ENCODE measurements around the gene GM2A. TPM values are rescaled to one million over a fixed set of nuclear protein-coding genes. Genes with fewer than 3 reads are reported as not detected.

Gene GM2A
- total RNA-seq, 1 experiment from 2014 or later, result 27.6 TPM

GRCh38 chr5:151283120-151283825 is 30.3 kb downstream of the GM2A start:
- no TSS peak for BruUV-seq (replicated peaks)
- Mint-ChIP-seq H3K36me3 (ENCODE audit: insufficient read depth, unreplicated experiment) (no peaks in the 10 kb centered on the region), H3K9me3 (ENCODE audit: unreplicated experiment) (peaks cover 8% of the 10 kb centered on the region), H3K4me3 (ENCODE audit: unreplicated experiment) (no peak overlapping the region), H3K27ac (ENCODE audit: unreplicated experiment) (no peak overlapping the region), H3K27me3 (ENCODE audit: insufficient read depth, unreplicated experiment) (no peaks in the 10 kb centered on the region), H3K4me1 (ENCODE audit: low read depth, unreplicated experiment) (peaks cover 12% of the 10 kb centered on the region)
- CTCF ChIA-PET, result no interaction called here
- Histone ChIP-seq H3K4me3 (ENCODE audit: low read depth, low read length) (no peak overlapping the region), H3K36me3 (ENCODE audit: control insufficient read depth, insufficient read depth, low read length) (no peaks in the 10 kb centered on the region), H3K27me3 (replicated peaks; ENCODE audit: control insufficient read depth, insufficient read depth, low read length) (no peaks in the 10 kb centered on the region), H3K4me1 (peaks cover 9% of the 10 kb centered on the region), H3K9me3 (no peaks in the 10 kb centered on the region)
- no peak for DNase-seq
- POLR2A ChIA-PET, result no interaction called here
- intact Hi-C loops (cut with micrococcal nuclease; ENCODE audit: unreplicated experiment), result no loop called here
- TF ChIP-seq CTCF (IDR thresholded peaks at IDR 0.05; ENCODE audit: insufficient read depth in 1 of 2, low read depth in 1 of 2, low read length in 1 of 2, severe bottlenecking in 1 of 2, unreplicated experiment in 1 of 2), result no peak

GRCh38 chr5:151284392-151284967 is 31.5 kb downstream of the GM2A start:
- no peak overlapping the region for H3K27ac Mint-ChIP-seq (ENCODE audit: unreplicated experiment)
- no peak for DNase-seq
- H3K27me3 Mint-ChIP-seq (ENCODE audit: insufficient read depth, unreplicated experiment), result no peaks in the 10 kb centered on the region
- ChIA-PET CTCF (no interaction called here), POLR2A (no interaction called here)
- Histone ChIP-seq H3K4me3 (ENCODE audit: low read depth, low read length) (no peak overlapping the region), H3K4me1 (peaks cover 9% of the 10 kb centered on the region), H3K27me3 (replicated peaks; ENCODE audit: control insufficient read depth, insufficient read depth, low read length) (no peaks in the 10 kb centered on the region), H3K9me3 (no peaks in the 10 kb centered on the region), H3K36me3 (ENCODE audit: control insufficient read depth, insufficient read depth, low read length) (no peaks in the 10 kb centered on the region)
- peaks cover 8% of the 10 kb centered on the region for H3K9me3 Mint-ChIP-seq (ENCODE audit: unreplicated experiment)
- TF ChIP-seq CTCF (IDR thresholded peaks at IDR 0.05; ENCODE audit: insufficient read depth in 1 of 2, low read depth in 1 of 2, low read length in 1 of 2, severe bottlenecking in 1 of 2, unreplicated experiment in 1 of 2), result no peak
- H3K36me3 Mint-ChIP-seq (ENCODE audit: insufficient read depth, unreplicated experiment), result no peaks in the 10 kb centered on the region
- H3K4me1 Mint-ChIP-seq (ENCODE audit: low read depth, unreplicated experiment), result peaks cover 12% of the 10 kb centered on the region
- intact Hi-C loops (cut with micrococcal nuclease; ENCODE audit: unreplicated experiment), result no loop called here
- H3K4me3 Mint-ChIP-seq (ENCODE audit: unreplicated experiment), result no peak overlapping the region
- no TSS peak for BruUV-seq (replicated peaks)

GRCh38 chr5:151285683-151286082 is 32.7 kb downstream of the GM2A start:
- Histone ChIP-seq H3K4me1 (peaks cover 9% of the 10 kb centered on the region), H3K9me3 (no peaks in the 10 kb centered on the region), H3K4me3 (ENCODE audit: low read depth, low read length) (no peak overlapping the region), H3K36me3 (ENCODE audit: control insufficient read depth, insufficient read depth, low read length) (no peaks in the 10 kb centered on the region), H3K27me3 (replicated peaks; ENCODE audit: control insufficient read depth, insufficient read depth, low read length) (no peaks in the 10 kb centered on the region)
- H3K36me3 Mint-ChIP-seq (ENCODE audit: insufficient read depth, unreplicated experiment), result no peaks in the 10 kb centered on the region
- BruUV-seq (replicated peaks), result no TSS peak
- no peaks in the 10 kb centered on the region for H3K27me3 Mint-ChIP-seq (ENCODE audit: insufficient read depth, unreplicated experiment)
- peaks cover 8% of the 10 kb centered on the region for H3K9me3 Mint-ChIP-seq (ENCODE audit: unreplicated experiment)
- no peak for TF ChIP-seq CTCF (IDR thresholded peaks at IDR 0.05; ENCODE audit: insufficient read depth in 1 of 2, low read depth in 1 of 2, low read length in 1 of 2, severe bottlenecking in 1 of 2, unreplicated experiment in 1 of 2)
- ChIA-PET POLR2A (no interaction called here), CTCF (interaction anchor here (1.2 kb wide), 1 partner anchor 13 kb away, joined by 4 read pairs; no protein-coding TSS in a partner anchor)
- intact Hi-C loops (cut with micrococcal nuclease; ENCODE audit: unreplicated experiment), result no loop called here
- no peak overlapping the region for H3K27ac Mint-ChIP-seq (ENCODE audit: unreplicated experiment)
- no peak for DNase-seq
- H3K4me1 Mint-ChIP-seq (ENCODE audit: low read depth, unreplicated experiment), result peaks cover 12% of the 10 kb centered on the region
- no peak overlapping the region for H3K4me3 Mint-ChIP-seq (ENCODE audit: unreplicated experiment)
